ENCODE data around the gene ERGIC3. TPM values are rescaled to one million over a fixed set of nuclear protein-coding genes. Genes with fewer than 3 reads are reported as not detected.

ERGIC3 gene
- total and polyA plus RNA-seq, 2 of the 4 experiments (the other 2 are of a cell fraction) = 434 to 438 TPM

DNA sequence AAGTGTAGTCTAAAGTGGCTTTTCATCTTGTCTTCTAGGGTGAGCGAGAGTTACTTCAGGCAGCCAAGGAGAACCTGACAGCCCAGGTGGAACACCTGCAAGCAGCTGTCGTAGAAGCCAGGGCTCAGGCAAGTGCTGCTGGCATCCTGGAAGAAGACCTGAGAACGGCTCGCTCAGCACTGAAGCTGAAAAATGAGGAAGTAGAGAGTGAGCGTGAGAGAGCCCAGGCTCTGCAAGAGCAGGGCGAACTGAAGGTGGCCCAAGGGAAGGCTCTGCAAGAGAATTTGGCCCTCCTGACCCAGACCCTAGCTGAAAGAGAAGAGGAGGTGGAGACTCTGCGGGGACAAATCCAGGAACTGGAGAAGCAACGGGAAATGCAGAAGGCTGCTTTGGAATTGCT lies 39.5 kb upstream of the ERGIC3 start:
- Histone ChIP-seq H3K9ac (ENCODE audit: low read depth, low read length) (no peak overlapping the region), H3K18ac (ENCODE audit: low read depth, low read length) (no peak overlapping the region), H3K4me2 (ENCODE audit: low read depth, low read length) (no peak overlapping the region), H2BK20ac (ENCODE audit: low read depth, low read length) (no peak overlapping the region), H3K27ac (ENCODE audit: insufficient read depth, low read length) (no peak overlapping the region), H3K79me1 (ENCODE audit: low read depth in 1 of 2, low read length in 2 of 2) (peaks cover 0 to 19% of the 10 kb centered on the region in 2 experiments; a peak in 2 of 4 replicates), H3K56ac (ENCODE audit: extremely low read depth, insufficient read depth, low read length) (no peak overlapping the region), H2BK120ac (ENCODE audit: low read depth, low read length) (no peak overlapping the region), H3K4me3 (ENCODE audit: insufficient read depth, low read depth, low read length) (no peak overlapping the region), H2BK15ac (ENCODE audit: low read depth, low read length) (no peak overlapping the region), H3K36me3 (ENCODE audit: control insufficient read depth, insufficient read depth, low read length) (peaks cover 74% of the 10 kb centered on the region), H2AFZ (replicated peaks; ENCODE audit: low read length, poor library complexity) (no peak overlapping the region), H3K4ac (ENCODE audit: low read depth, low read length) (no peak overlapping the region), H3K9me1 (ENCODE audit: insufficient read depth, low read length) (peaks cover 12% of the 10 kb centered on the region), H3K4me1 (ENCODE audit: control insufficient read depth, insufficient read depth, low read length) (peaks cover 7% of the 10 kb centered on the region; the same call in 1 of the 2 replicates), H2AK9ac (replicated peaks; ENCODE audit: low read depth, low read length, poor library complexity) (no peak overlapping the region), H3K23ac (ENCODE audit: low read depth, low read length) (no peak overlapping the region), H4K20me1 (ENCODE audit: insufficient read depth, low read length) (peaks cover 19% of the 10 kb centered on the region), H4K91ac (ENCODE audit: insufficient read depth, low read depth, low read length) (no peak overlapping the region), H2BK5ac (ENCODE audit: low read depth, low read length, poor library complexity, severe bottlenecking) (no peak overlapping the region), H3K27me3 (ENCODE audit: control insufficient read depth, insufficient read depth, low read length) (no peaks in the 10 kb centered on the region), H4K5ac (ENCODE audit: low read depth, low read length) (no peak overlapping the region), H2AK5ac (ENCODE audit: low read depth, low read length) (no peak overlapping the region), H3K9me3 (ENCODE audit: control insufficient read depth, insufficient read depth, low read length) (no peaks in the 10 kb centered on the region), H3K14ac (replicated peaks; ENCODE audit: low read depth, low read length) (no peak overlapping the region), H4K8ac (ENCODE audit: low read depth in 2 of 2, low read length in 2 of 2) (no peak overlapping the region)
- in situ Hi-C loops (cut with MboI; ENCODE audit: low sequenced_read_pairs) = loop anchor here (25.0 kb wide), 1 partner anchor 410 kb away; no protein-coding TSS in a partner anchor
- BruUV-seq (replicated peaks) = no TSS peak
- TF ChIP-seq NFE2L2 (IDR thresholded peaks at IDR 0.05; ENCODE audit: low read depth, low read length) = no peak
- no peak for TF ChIP-seq SMC3 (IDR thresholded peaks at IDR 0.05; ENCODE audit: low read depth, low read length)
- no peak for TF ChIP-seq CTCF (conservative IDR thresholded peaks at IDR 0.05; ENCODE audit: low read depth, low read length)
- ATAC-seq (ENCODE audit: low read depth) = no peak
- dilution Hi-C loops (cut with HindIII; ENCODE audit: low sequenced_read_pairs, unreplicated experiment) = no loop called here
- WGBS, 2 experiments (ENCODE audit: extremely low coverage in 2 of 2, insufficient read length in 1 of 2) = 91% methylated on average over 6 of the region's 8 CpGs; no CpG with 5 or more reads in 1 of the 2 experiments
- POLR2A ChIA-PET (ENCODE audit: unreplicated experiment) = no interaction called here
- no peak for DNase-seq
- intact Hi-C loops (cut with micrococcal nuclease) = no loop called here
- CTCF ChIA-PET = no interaction called here

Measured in IMR-90 (cell line).